SK-N-SH treated with all-trans-retinoic acid at 6 μM for 48 hours (cell line): ENCODE results near the gene CCIN.

Experiments
- ARNTL ChIP-seq: fragments of 450-650 bp; formaldehyde crosslinking; IDR thresholded peaks from 2 replicates; pipeline ENCODE4 v1.5.0; 2020; ENCODE audit warnings: low read depth, mild to moderate bottlenecking, moderate library complexity, borderline replicate concordance
- BACH2 ChIP-seq: fragments of 250-450 bp; sonication (Bioruptor Pico); IDR thresholded peaks from 2 replicates; pipeline ENCODE4 v1.9.0; 2021; ENCODE audit warnings: mild to moderate bottlenecking, borderline replicate concordance
- ESRRG ChIP-seq: fragments of 250-450 bp; sonication (Bioruptor Pico); IDR thresholded peaks from 2 replicates; pipeline ENCODE4 v1.6.1; 2021; ENCODE audit warnings: mild to moderate bottlenecking
- OSR1 ChIP-seq: fragments of 250-450 bp; sonication (Bioruptor Pico); IDR thresholded peaks from 2 replicates; pipeline ENCODE4 v1.8.0; 2022; ENCODE audit warnings: moderate library complexity, mild to moderate bottlenecking, inconsistent platforms
- TOX ChIP-seq: fragments of 250-450 bp; sonication (Bioruptor Pico); IDR thresholded peaks from 2 replicates; pipeline ENCODE4 v1.8.0; 2021; ENCODE audit warnings: mild to moderate bottlenecking, moderate library complexity, borderline replicate concordance
- ZFP30 ChIP-seq: fragments of 450-650 bp; formaldehyde crosslinking; IDR thresholded peaks from 2 replicates; pipeline ENCODE4 v1.5.0; 2022; ENCODE audit warnings: mild to moderate bottlenecking, moderate library complexity
- ZNF565 ChIP-seq: fragments of 450-650 bp; formaldehyde crosslinking; conservative IDR thresholded peaks from 2 replicates; pipeline ENCODE4 v1.5.0; 2020; ENCODE audit warnings: low read depth, mild to moderate bottlenecking, moderate library complexity
- ZNF70 ChIP-seq: fragments of 450-650 bp; formaldehyde crosslinking; IDR thresholded peaks from 2 replicates; pipeline ENCODE4 v1.5.0; 2020; ENCODE audit warnings: mild to moderate bottlenecking, moderate library complexity
- ZNF8 ChIP-seq: fragments of 450-650 bp; formaldehyde crosslinking; IDR thresholded peaks from 2 replicates; pipeline ENCODE4 v1.5.0; 2020; ENCODE audit warnings: mild to moderate bottlenecking, moderate library complexity
- TF ChIP-seq, protein P1 (sequence below): fragments of 250-450 bp; sonication (Bioruptor Pico); IDR thresholded peaks from 2 replicates; pipeline ENCODE4 v1.5.1; 2021; ENCODE audit warnings: mild to moderate bottlenecking, moderate library complexity
- TF ChIP-seq, protein P2 (sequence below): fragments of 250-450 bp; sonication (Bioruptor Pico); IDR thresholded peaks from 2 replicates; pipeline ENCODE4 v1.5.1; 2020; ENCODE audit warnings: low read depth, mild to moderate bottlenecking, moderate library complexity
- TF ChIP-seq, protein P3 (sequence below): fragments of 250-450 bp; sonication (Bioruptor Pico); IDR thresholded peaks from 2 replicates; pipeline ENCODE4 v1.8.0; 2020; ENCODE audit warnings: mild to moderate bottlenecking, moderate library complexity, borderline replicate concordance
- TF ChIP-seq, protein P4 (sequence below): fragments of 250-450 bp; sonication (Bioruptor Pico); IDR thresholded peaks from 2 replicates; pipeline ENCODE4 v1.8.0; 2021; ENCODE audit warnings: low read depth, mild to moderate bottlenecking, moderate library complexity, borderline replicate concordance

DNA sequence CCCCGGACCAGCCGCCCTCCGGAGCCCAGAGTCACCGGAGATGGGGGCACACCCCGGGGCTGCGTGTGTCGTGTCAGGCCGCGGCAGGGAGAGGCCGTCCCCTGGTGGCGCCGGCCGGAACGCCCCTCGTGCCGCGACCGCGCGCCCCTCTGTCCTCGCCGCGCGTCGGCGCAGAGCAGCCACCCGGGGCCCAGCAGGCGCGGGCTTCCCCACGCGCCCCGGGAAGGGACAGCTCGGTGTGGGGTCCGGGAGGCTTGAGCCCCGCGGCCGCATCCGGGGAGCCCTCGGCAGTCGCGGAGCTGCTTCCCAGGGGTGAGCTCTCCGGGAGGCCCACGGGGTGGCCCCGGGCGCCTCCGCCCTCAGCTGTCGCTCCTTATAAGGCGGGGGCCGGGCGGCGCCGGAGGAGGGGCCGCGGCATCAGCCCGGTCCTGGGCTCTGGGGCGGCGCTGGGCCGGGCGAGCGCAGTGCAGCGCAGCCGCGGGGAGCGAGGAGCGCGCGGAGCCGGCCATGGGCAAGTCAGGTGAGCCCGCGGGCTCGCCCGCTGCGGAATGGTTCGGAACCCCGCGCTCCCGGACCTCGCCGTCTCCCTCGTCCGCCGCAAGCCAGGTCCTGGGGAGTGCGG lies 32.8 kb upstream of the CCIN start, which contains the start of gene GLIPR2:
- TF ChIP-seq ZNF70 (CRISPR knock-in tag), result no peak
- no peak for TF ChIP-seq ARNTL (CRISPR knock-in tag)
- TF ChIP-seq, protein P1, sequence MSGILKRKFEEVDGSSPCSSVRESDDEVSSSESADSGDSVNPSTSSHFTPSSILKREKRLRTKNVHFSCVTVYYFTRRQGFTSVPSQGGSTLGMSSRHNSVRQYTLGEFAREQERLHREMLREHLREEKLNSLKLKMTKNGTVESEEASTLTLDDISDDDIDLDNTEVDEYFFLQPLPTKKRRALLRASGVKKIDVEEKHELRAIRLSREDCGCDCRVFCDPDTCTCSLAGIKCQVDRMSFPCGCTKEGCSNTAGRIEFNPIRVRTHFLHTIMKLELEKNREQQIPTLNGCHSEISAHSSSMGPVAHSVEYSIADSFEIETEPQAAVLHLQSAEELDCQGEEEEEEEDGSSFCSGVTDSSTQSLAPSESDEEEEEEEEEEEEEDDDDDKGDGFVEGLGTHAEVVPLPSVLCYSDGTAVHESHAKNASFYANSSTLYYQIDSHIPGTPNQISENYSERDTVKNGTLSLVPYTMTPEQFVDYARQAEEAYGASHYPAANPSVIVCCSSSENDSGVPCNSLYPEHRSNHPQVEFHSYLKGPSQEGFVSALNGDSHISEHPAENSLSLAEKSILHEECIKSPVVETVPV, result no peak
- TF ChIP-seq, protein P2, sequence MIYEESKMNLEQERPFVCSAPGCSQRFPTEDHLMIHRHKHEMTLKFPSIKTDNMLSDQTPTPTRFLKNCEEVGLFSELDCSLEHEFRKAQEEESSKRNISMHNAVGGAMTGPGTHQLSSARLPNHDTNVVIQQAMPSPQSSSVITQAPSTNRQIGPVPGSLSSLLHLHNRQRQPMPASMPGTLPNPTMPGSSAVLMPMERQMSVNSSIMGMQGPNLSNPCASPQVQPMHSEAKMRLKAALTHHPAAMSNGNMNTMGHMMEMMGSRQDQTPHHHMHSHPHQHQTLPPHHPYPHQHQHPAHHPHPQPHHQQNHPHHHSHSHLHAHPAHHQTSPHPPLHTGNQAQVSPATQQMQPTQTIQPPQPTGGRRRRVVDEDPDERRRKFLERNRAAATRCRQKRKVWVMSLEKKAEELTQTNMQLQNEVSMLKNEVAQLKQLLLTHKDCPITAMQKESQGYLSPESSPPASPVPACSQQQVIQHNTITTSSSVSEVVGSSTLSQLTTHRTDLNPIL, result no peak
- no peak for TF ChIP-seq TOX
- no peak for TF ChIP-seq ZNF565 (CRISPR knock-in tag)
- TF ChIP-seq ZFP30 (CRISPR knock-in tag), result no peak
- TF ChIP-seq, protein P3, sequence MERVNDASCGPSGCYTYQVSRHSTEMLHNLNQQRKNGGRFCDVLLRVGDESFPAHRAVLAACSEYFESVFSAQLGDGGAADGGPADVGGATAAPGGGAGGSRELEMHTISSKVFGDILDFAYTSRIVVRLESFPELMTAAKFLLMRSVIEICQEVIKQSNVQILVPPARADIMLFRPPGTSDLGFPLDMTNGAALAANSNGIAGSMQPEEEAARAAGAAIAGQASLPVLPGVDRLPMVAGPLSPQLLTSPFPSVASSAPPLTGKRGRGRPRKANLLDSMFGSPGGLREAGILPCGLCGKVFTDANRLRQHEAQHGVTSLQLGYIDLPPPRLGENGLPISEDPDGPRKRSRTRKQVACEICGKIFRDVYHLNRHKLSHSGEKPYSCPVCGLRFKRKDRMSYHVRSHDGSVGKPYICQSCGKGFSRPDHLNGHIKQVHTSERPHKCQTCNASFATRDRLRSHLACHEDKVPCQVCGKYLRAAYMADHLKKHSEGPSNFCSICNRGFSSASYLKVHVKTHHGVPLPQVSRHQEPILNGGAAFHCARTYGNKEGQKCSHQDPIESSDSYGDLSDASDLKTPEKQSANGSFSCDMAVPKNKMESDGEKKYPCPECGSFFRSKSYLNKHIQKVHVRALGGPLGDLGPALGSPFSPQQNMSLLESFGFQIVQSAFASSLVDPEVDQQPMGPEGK, result no peak
- no peak for TF ChIP-seq OSR1 (CRISPR knock-in tag)
- TF ChIP-seq, protein P4, sequence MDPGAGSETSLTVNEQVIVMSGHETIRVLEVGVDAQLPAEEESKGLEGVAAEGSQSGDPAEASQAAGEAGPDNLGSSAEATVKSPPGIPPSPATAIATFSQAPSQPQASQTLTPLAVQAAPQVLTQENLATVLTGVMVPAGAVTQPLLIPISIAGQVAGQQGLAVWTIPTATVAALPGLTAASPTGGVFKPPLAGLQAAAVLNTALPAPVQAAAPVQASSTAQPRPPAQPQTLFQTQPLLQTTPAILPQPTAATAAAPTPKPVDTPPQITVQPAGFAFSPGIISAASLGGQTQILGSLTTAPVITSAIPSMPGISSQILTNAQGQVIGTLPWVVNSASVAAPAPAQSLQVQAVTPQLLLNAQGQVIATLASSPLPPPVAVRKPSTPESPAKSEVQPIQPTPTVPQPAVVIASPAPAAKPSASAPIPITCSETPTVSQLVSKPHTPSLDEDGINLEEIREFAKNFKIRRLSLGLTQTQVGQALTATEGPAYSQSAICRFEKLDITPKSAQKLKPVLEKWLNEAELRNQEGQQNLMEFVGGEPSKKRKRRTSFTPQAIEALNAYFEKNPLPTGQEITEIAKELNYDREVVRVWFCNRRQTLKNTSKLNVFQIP (CRISPR knock-in tag), result no peak
- no peak for TF ChIP-seq ZNF8 (CRISPR knock-in tag)
- no peak for TF ChIP-seq BACH2 (CRISPR knock-in tag)
- no peak for TF ChIP-seq ESRRG (CRISPR knock-in tag)
